Transverse colon (tissue), 4 donors: ENCODE data around the gene PDE4D.

Experiments used
- EP300 ChIP-seq: sonication (generic); formaldehyde crosslinking; IDR thresholded peaks from one replicate; pipeline ENCODE4 v1.6.1; 2017; ENCODE audit warnings: antibody characterized with exemption, low read depth
- POLR2A ChIP-seq: fragments of 450-650 bp; IDR thresholded peaks from one replicate; pipeline ENCODE4 v1.6.1; 2016; ENCODE audit warnings: antibody characterized with exemption, mild to moderate bottlenecking, moderate library complexity
- POLR2AphosphoS5 ChIP-seq, 3 donors: sonication (generic); formaldehyde crosslinking; IDR thresholded peaks; one replicate each; pipeline ENCODE4 v1.6.1; 2016; ENCODE audit warnings: antibody characterized with exemption in 3 of 3
- TF ChIP-seq, protein P1 (sequence below), 5 experiments: fragments of 200-600 bp in 3 of 5; fragments of 450-650 bp in 2 of 5; sonication (generic) in 3 of 5; IDR thresholded peaks; 1 replicate in 2 of 5; 2 replicates in 3 of 5; pipeline ENCODE4 v1.5.1; 2016 to 2017; ENCODE audit warnings: antibody characterized with exemption in 5 of 5, inconsistent platforms in 3 of 5, mild to moderate bottlenecking in 2 of 5, moderate library complexity in 1 of 5

DNA sequence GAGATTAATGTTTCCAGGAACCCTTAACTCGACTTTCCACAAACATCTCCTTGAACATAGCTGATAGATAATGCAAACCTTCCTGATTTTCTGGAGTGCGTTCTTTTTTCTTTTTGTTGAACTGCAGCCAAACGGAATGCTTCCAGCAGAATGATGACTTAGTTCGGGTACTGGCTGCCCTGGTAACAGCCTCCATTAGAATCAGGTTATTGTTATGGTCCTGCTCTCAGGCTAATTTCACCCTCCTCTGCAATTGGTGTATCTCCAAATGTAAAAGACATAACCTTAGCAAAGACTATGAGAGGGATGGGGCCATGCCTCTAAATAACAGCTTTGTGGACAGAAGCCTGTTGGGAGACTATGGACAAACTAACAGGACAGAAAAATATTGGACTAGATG lies 116.5 kb downstream of the PDE4D start:
- TF ChIP-seq POLR2A: no peak
- TF ChIP-seq, protein P1, sequence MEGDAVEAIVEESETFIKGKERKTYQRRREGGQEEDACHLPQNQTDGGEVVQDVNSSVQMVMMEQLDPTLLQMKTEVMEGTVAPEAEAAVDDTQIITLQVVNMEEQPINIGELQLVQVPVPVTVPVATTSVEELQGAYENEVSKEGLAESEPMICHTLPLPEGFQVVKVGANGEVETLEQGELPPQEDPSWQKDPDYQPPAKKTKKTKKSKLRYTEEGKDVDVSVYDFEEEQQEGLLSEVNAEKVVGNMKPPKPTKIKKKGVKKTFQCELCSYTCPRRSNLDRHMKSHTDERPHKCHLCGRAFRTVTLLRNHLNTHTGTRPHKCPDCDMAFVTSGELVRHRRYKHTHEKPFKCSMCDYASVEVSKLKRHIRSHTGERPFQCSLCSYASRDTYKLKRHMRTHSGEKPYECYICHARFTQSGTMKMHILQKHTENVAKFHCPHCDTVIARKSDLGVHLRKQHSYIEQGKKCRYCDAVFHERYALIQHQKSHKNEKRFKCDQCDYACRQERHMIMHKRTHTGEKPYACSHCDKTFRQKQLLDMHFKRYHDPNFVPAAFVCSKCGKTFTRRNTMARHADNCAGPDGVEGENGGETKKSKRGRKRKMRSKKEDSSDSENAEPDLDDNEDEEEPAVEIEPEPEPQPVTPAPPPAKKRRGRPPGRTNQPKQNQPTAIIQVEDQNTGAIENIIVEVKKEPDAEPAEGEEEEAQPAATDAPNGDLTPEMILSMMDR (IDR thresholded peaks at IDR 0.05): no peak
- no peak for TF ChIP-seq EP300
- no peak for TF ChIP-seq POLR2AphosphoS5 (IDR thresholded peaks at IDR 0.05)
